CD4-positive, alpha-beta memory T cell (primary cell): Measurements from ENCODE around the gene CLN6. TPM values are rescaled to one million over a fixed set of nuclear protein-coding genes. Genes with fewer than 3 reads are reported as not detected.

Source experiments
- CTCF ChIA-PET: fragments of 350-600 bp; sonication (Branson Sonifier 250); formaldehyde crosslinking; loops from one replicate; lab custom pipeline; 2021; ENCODE audit warnings: inconsistent platforms; ENCODE audit not compliant: partially characterized antibody; lab: Charles Lee
- POLR2A ChIA-PET: fragments of 350-600 bp; sonication (Branson Sonifier 250); formaldehyde crosslinking; loops from one replicate; lab custom pipeline; 2021; ENCODE audit not compliant: partially characterized antibody; lab: Charles Lee
- DNase-seq, 5 donors: peaks; one replicate each; pipeline versions ENCODE4 v3.0.0 to v3.0.0-alpha.2; 2020 to 2022; ENCODE audit warnings: mixed read lengths in 1 of 5
- H3K27ac ChIP-seq: one replicate; pipeline ENCODE4 v1.7.0; 2013; ENCODE audit warnings: low read depth, low read length
- H3K27me3 ChIP-seq: 2 replicates; pipeline ENCODE4 v1.7.0; 2013; ENCODE audit warnings: mild to moderate bottlenecking, low read length, moderate library complexity; ENCODE audit not compliant: insufficient read depth
- H3K36me3 ChIP-seq: 2 replicates; pipeline ENCODE4 v1.7.0; 2013; ENCODE audit warnings: mild to moderate bottlenecking, low read length, moderate library complexity; ENCODE audit not compliant: insufficient read depth
- H3K4me1 ChIP-seq: 2 replicates; pipeline ENCODE4 v1.7.0; 2013; ENCODE audit warnings: mild to moderate bottlenecking, low read length, moderate library complexity; ENCODE audit not compliant: insufficient read depth
- H3K4me3 ChIP-seq, 2 donors: one replicate each; pipeline ENCODE4 v1.7.0; 2013; ENCODE audit warnings: low read length in 2 of 2, mild to moderate bottlenecking in 1 of 2
- H3K9me3 ChIP-seq, 2 donors: one replicate each; pipeline ENCODE4 v1.7.0; 2013; ENCODE audit warnings: low read length in 2 of 2, control low read depth in 1 of 2; ENCODE audit not compliant: control insufficient read depth in 1 of 2
- H3K27ac Mint-ChIP-seq, 7 donors: one replicate each; pipeline ENCODE4 v1.8.0; 2020 to 2021; ENCODE audit warnings: mixed read lengths in 7 of 7, mild to moderate bottlenecking in 6 of 7, inconsistent platforms in 3 of 7, moderate library complexity in 3 of 7
- H3K27me3 Mint-ChIP-seq, 2 donors: one replicate each; pipeline ENCODE4 v1.8.0; 2020 to 2021; ENCODE audit warnings: mixed read lengths in 2 of 2
- H3K36me3 Mint-ChIP-seq, 2 donors: one replicate each; pipeline ENCODE4 v1.8.0; 2020 to 2021; ENCODE audit warnings: mixed read lengths in 2 of 2, inconsistent platforms in 1 of 2, mild to moderate bottlenecking in 1 of 2
- H3K4me1 Mint-ChIP-seq, 4 donors: one replicate each; pipeline ENCODE4 v1.8.0; 2020 to 2021; ENCODE audit warnings: mixed read lengths in 4 of 4, mild to moderate bottlenecking in 1 of 4
- H3K4me3 Mint-ChIP-seq, 8 donors: one replicate each; pipeline ENCODE4 v1.8.0; 2020 to 2021; ENCODE audit warnings: mixed read lengths in 8 of 8, mild to moderate bottlenecking in 7 of 8, moderate library complexity in 6 of 8, inconsistent platforms in 3 of 8
- H3K9me3 Mint-ChIP-seq, 8 donors: one replicate each; pipeline ENCODE4 v1.8.0; 2020 to 2021; ENCODE audit warnings: mixed read lengths in 8 of 8, mild to moderate bottlenecking in 5 of 8, inconsistent platforms in 3 of 8, moderate library complexity in 1 of 8
- intact Hi-C: fragments of 100-400 bp; cut with micrococcal nuclease; formaldehyde crosslinking; loops from one replicate; pipeline ENCODE4 v1.15.1; 2023
- polyA plus RNA-seq, 2 donors: library from polyadenylated mRNA; unstranded; fragments of 300-500 nt; fragmentation: Illumina TruSeq; gene quantifications; one replicate each; pipeline ENCODE4 v1.2.3, GENCODE V29; 2021
- total RNA-seq, 2 experiments: library from RNA; stranded (reverse); gene quantifications; one replicate each; pipeline ENCODE4 v1.2.3, GENCODE V29; 2021

Gene CLN6
- total and polyA plus RNA-seq, 4 experiments from 2014 or later = 2.2 to 15.6 (median 8.5) TPM

- Mint-ChIP-seq H3K36me3 (no peaks in the 10 kb centered on the region), H3K9me3 (no peaks in the 10 kb centered on the region), H3K4me1 (no peaks in the 10 kb centered on the region), H3K27me3 (peaks cover 11 to 23% of the 10 kb centered on the region in 2 donors), H3K27ac (no peak overlapping the region), H3K4me3 (no peak overlapping the region)
- CTCF ChIA-PET = no interaction called here
- Histone ChIP-seq H3K4me1 (no peaks in the 10 kb centered on the region), H3K27ac (no peak overlapping the region), H3K9me3 (no peaks in the 10 kb centered on the region), H3K4me3 (no peak overlapping the region), H3K36me3 (no peaks in the 10 kb centered on the region), H3K27me3 (peaks cover 11% of the 10 kb centered on the region)
- no peak for DNase-seq
- intact Hi-C loops = no loop called here
- POLR2A ChIA-PET = no interaction called here
These were observed 36.1 kb upstream of the CLN6 start for GRCh38 chr15:68265674-68266073.

GRCh38 chr15:68265081-68265480 is 35.6 kb upstream of the CLN6 start:
- Histone ChIP-seq H3K27me3 (peaks cover 11% of the 10 kb centered on the region), H3K9me3 (no peaks in the 10 kb centered on the region), H3K36me3 (no peaks in the 10 kb centered on the region), H3K27ac (no peak overlapping the region), H3K4me3 (no peak overlapping the region), H3K4me1 (no peaks in the 10 kb centered on the region)
- intact Hi-C loops = no loop called here
- Mint-ChIP-seq H3K36me3 (no peaks in the 10 kb centered on the region), H3K27ac (no peak overlapping the region), H3K4me3 (no peak overlapping the region), H3K9me3 (no peaks in the 10 kb centered on the region), H3K27me3 (peaks cover 11 to 23% of the 10 kb centered on the region in 2 donors), H3K4me1 (no peaks in the 10 kb centered on the region)
- DNase-seq = no peak
- ChIA-PET CTCF (interaction anchor here (1.5 kb wide), 1 partner anchor 14 kb away, joined by 3 read pairs; no protein-coding TSS in a partner anchor), POLR2A (interaction anchor here (1.4 kb wide), 1 partner anchor 12 kb away, joined by 5 read pairs; no protein-coding TSS in a partner anchor)

DNA sequence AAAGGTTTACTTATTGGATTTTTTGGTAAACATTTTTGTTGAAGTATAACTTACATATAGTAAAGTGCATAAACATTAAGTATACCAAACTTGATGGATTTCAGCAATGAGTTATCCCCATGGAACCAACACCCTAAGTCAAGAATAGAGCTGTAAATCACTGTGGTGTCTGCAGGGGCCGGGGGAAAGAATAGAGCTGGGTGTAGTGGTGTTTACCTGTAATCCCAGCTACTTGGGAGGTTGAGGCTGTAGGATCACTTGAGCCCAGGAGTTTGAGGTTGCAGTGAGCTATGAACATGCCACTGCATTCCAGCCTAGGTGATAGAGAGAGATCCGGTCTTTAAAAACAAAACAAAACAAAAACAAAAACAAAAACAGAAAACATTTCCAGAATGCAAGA is 34.8 kb upstream of the CLN6 start:
- H3K4me3 ChIP-seq = no peak overlapping the region
- H3K36me3 ChIP-seq = no peaks in the 10 kb centered on the region
- no peaks in the 10 kb centered on the region for H3K4me1 ChIP-seq
- H3K36me3 Mint-ChIP-seq = no peaks in the 10 kb centered on the region
- peaks cover 11 to 23% of the 10 kb centered on the region in 2 donors for H3K27me3 Mint-ChIP-seq
- no peaks in the 10 kb centered on the region for H3K9me3 ChIP-seq
- DNase-seq = no peak
- H3K27me3 ChIP-seq = peaks cover 11% of the 10 kb centered on the region
- intact Hi-C loops = no loop called here
- H3K4me3 Mint-ChIP-seq = no peak overlapping the region
- no peaks in the 10 kb centered on the region for H3K9me3 Mint-ChIP-seq
- no peak overlapping the region for H3K27ac ChIP-seq
- no peak overlapping the region for H3K27ac Mint-ChIP-seq
- no peaks in the 10 kb centered on the region for H3K4me1 Mint-ChIP-seq
- POLR2A ChIA-PET = interaction anchor here (1.4 kb wide), 1 partner anchor 13 kb away, joined by 5 read pairs; no protein-coding TSS in a partner anchor
- CTCF ChIA-PET = interaction anchor here (1.5 to 1.8 kb wide), 2 partner anchors 11 to 13 kb away, joined by 3 to 7 read pairs; no protein-coding TSS in a partner anchor

- no peak overlapping the region for H3K27ac Mint-ChIP-seq
These were observed 33.2 kb upstream of the CLN6 start for GRCh38 chr15:68262514-68263356.

DNA sequence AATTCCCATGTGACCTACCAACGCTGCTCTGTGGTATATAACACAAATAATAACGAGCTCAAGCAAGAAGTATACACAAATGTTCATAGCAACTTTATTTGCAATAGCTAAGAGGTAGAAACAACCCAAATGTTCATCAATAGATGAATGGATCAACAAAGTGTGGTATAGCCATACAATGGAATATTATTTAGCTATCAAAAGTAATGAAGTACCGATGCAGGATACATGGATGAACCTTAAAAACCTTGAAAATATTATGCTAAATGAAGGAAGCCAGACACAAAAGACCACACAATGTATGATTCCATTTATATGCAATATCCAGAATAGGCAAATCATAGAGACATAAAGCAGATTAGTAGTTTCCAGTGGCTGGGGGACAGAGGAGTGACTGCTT is 32.5 kb upstream of the CLN6 start:
- intact Hi-C loops = no loop called here
- Mint-ChIP-seq H3K27me3 (peaks cover 11 to 16% of the 10 kb centered on the region in 2 donors), H3K9me3 (no peaks in the 10 kb centered on the region), H3K27ac (no peak overlapping the region), H3K36me3 (no peaks in the 10 kb centered on the region), H3K4me1 (peaks cover 4 to 5% (median 4%) of the 10 kb centered on the region in 4 donors), H3K4me3 (no peak overlapping the region)
- CTCF ChIA-PET = interaction anchor here (0.9 kb wide), 1 partner anchor 45 kb away, joined by 4 read pairs; no protein-coding TSS in a partner anchor
- POLR2A ChIA-PET = interaction anchor here (1.4 kb wide), 1 partner anchor 15 kb away, joined by 7 read pairs; the partner anchor contains the start of gene FEM1B
- Histone ChIP-seq H3K4me3 (no peak overlapping the region), H3K4me1 (peaks cover 4% of the 10 kb centered on the region), H3K36me3 (no peaks in the 10 kb centered on the region), H3K27ac (no peak overlapping the region), H3K27me3 (peaks cover 11% of the 10 kb centered on the region), H3K9me3 (no peaks in the 10 kb centered on the region)
- DNase-seq = no peak

More at GRCh38 chr15:68262514-68263356, 33.2 kb upstream of the CLN6 start:
- H3K9me3 ChIP-seq = no peaks in the 10 kb centered on the region
- POLR2A ChIA-PET = interaction anchor here (1.4 kb wide), 1 partner anchor 15 kb away, joined by 7 read pairs; the partner anchor contains the start of gene FEM1B
- H3K4me1 Mint-ChIP-seq = peaks cover 4 to 5% (median 4%) of the 10 kb centered on the region in 4 donors
- intact Hi-C loops = no loop called here
- H3K4me1 ChIP-seq = peaks cover 4% of the 10 kb centered on the region
- H3K27ac ChIP-seq = no peak overlapping the region
- no peaks in the 10 kb centered on the region for H3K36me3 ChIP-seq
- H3K27me3 Mint-ChIP-seq = peaks cover 11 to 18% of the 10 kb centered on the region in 2 donors
- H3K9me3 Mint-ChIP-seq = no peaks in the 10 kb centered on the region
- H3K27me3 ChIP-seq = peaks cover 11% of the 10 kb centered on the region
- no peaks in the 10 kb centered on the region for H3K36me3 Mint-ChIP-seq
- DNase-seq = no peak
- CTCF ChIA-PET = interaction anchor here (0.9 to 1.8 kb wide), 2 partner anchors 10 to 44 kb away, joined by 4 to 7 read pairs; no protein-coding TSS in a partner anchor
- H3K4me3 Mint-ChIP-seq = no peak overlapping the region
- H3K4me3 ChIP-seq = no peak overlapping the region

GRCh38 chr15:68261241-68261640 is 31.7 kb upstream of the CLN6 start:
- no peaks in the 10 kb centered on the region for H3K36me3 Mint-ChIP-seq
- peaks cover 4 to 5% (median 4%) of the 10 kb centered on the region in 4 donors for H3K4me1 Mint-ChIP-seq
- no peak overlapping the region for H3K4me3 ChIP-seq
- POLR2A ChIA-PET = interaction anchor here (1.4 kb wide), 1 partner anchor 16 kb away, joined by 7 read pairs; the partner anchor contains the start of gene FEM1B
- peaks cover 9% of the 10 kb centered on the region for H3K4me1 ChIP-seq
- H3K27me3 ChIP-seq = peaks cover 11% of the 10 kb centered on the region
- H3K4me3 Mint-ChIP-seq = no peak overlapping the region
- H3K27me3 Mint-ChIP-seq = peaks cover 10 to 16% of the 10 kb centered on the region in 2 donors
- no peak overlapping the region for H3K27ac Mint-ChIP-seq
- no peaks in the 10 kb centered on the region for H3K36me3 ChIP-seq
- no peaks in the 10 kb centered on the region for H3K9me3 Mint-ChIP-seq
- no peak overlapping the region for H3K27ac ChIP-seq
- intact Hi-C loops = no loop called here
- no peak for DNase-seq
- CTCF ChIA-PET = interaction anchor here (0.7 to 0.9 kb wide), 2 partner anchors 45 kb away, joined by 3 to 4 read pairs; no protein-coding TSS in a partner anchor
- H3K9me3 ChIP-seq = no peaks in the 10 kb centered on the region

- peaks cover 8% of the 10 kb centered on the region in 2 donors for H3K27me3 Mint-ChIP-seq
- intact Hi-C loops = no loop called here
- Histone ChIP-seq H3K4me1 (peaks cover 9% of the 10 kb centered on the region), H3K27me3 (peaks cover 3% of the 10 kb centered on the region), H3K36me3 (no peaks in the 10 kb centered on the region), H3K4me3 (no peak overlapping the region), H3K27ac (no peak overlapping the region), H3K9me3 (no peaks in the 10 kb centered on the region)
- H3K36me3 Mint-ChIP-seq = no peaks in the 10 kb centered on the region
- no peaks in the 10 kb centered on the region for H3K9me3 Mint-ChIP-seq
- POLR2A ChIA-PET = interaction anchor here (0.6 to 3.9 kb wide), 2 partner anchors 18 to 884 kb away, joined by 3 to 60 read pairs; partner anchors contain the start of gene FEM1B
- H3K4me1 Mint-ChIP-seq = peaks cover 4 to 5% (median 4%) of the 10 kb centered on the region in 4 donors
- H3K4me3 Mint-ChIP-seq = no peak overlapping the region
- DNase-seq = no peak
- CTCF ChIA-PET = interaction anchor here (1.1 to 1.2 kb wide), 2 partner anchors 17 to 46 kb away, joined by 3 to 4 read pairs; partner anchors contain the start of gene FEM1B
- H3K27ac Mint-ChIP-seq = no peak overlapping the region
These were observed 30.4 kb upstream of the CLN6 start for GRCh38 chr15:68259883-68260282.
